GM19452 (cell line): Measurements from ENCODE around the gene SDR42E2.
"Not testable (repeated sequence)": the region's sequence is repeated elsewhere in the genome, so short reads cannot be mapped to it uniquely, and the experiment has no call there.

Source experiments
- ATAC-seq: cut with Tn5 transposase; IDR thresholded peaks from one replicate; pipeline ENCODE4 v1.9.1; 2021; ENCODE audit not compliant: unreplicated experiment

SDR42E2 gene

DNA sequence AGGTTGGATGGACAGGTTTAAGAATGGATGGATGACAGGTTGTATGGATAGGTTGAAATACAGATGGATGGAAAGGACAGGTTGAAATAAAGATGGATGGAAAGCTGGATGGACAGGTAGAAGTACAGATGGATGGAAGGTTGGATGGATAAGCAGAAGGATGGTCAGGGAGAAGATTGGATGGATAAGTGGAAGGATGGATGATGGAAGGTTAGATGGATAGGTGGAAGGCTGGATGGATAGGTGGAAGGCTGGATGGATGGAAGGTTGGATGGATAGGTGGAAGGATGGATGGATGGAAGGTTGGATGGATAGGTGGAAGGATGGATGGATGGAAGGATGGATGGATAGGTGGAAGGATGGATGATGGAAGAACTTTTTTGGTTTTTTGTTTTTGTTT, 905 bp upstream of the SDR42E2 start:
- ATAC-seq, result no peak

- ATAC-seq, result no peak
Measured at GRCh38 chr16:22162656-22163009, 327 bp downstream of the SDR42E2 start.

DNA sequence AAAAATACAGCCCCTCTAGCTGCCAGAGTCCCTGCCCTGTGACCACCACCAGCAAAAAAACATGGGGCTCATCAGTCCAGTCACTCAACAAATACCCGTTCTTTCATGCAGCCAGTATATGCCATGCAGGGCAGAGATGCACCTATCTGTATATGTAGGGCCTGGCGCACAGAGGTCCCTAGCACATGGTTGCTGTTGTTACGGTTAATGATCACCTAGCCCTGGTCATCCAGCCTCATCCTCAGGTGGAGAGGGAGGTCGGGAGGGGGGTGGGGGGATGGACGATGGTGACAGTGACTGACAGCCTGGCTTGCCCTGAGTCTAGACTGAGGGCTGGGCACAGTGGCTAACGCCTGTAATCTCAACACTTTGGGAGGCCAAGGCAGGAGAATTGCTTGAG, 1.5 kb downstream of the SDR42E2 start:
- no peak for ATAC-seq

GRCh38 chr16:22164482-22164881, 2.2 kb downstream of the SDR42E2 start:
- ATAC-seq, result no peak

GRCh38 chr16:22165508-22166285, 3.4 kb downstream of the SDR42E2 start:
- no peak for ATAC-seq

GRCh38 chr16:22171953-22172352, 9.6 kb downstream of the SDR42E2 start:
- no peak for ATAC-seq

- not testable (repeated sequence) for ATAC-seq
Measured at GRCh38 chr16:22172642-22173041, 10.3 kb downstream of the SDR42E2 start.

DNA sequence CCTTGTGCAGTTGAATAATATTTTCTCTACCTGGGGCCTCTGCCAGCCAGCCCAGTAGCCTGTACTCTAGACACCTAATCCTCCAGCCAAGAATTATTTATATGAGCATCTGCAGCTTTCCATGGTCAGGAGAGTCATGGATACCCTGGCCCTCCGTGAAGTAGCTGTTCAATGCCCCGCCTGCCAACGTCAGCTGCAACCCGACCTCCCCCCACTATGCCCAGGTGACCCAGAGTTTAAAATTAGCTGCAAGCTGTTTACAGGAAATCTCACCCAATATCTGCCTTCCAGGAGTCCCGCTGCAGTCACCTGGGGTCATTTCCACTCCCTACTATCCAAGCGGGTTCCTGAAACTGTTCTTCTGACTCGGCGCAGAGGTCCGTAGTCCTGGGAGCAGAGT, 12.3 kb downstream of the SDR42E2 start:
- ATAC-seq, result no peak

GRCh38 chr16:22177968-22178930, 15.9 kb downstream of the SDR42E2 start:
- no peak for ATAC-seq

- no peak for ATAC-seq
Measured at GRCh38 chr16:22181426-22181825, 19.1 kb downstream of the SDR42E2 start.

DNA sequence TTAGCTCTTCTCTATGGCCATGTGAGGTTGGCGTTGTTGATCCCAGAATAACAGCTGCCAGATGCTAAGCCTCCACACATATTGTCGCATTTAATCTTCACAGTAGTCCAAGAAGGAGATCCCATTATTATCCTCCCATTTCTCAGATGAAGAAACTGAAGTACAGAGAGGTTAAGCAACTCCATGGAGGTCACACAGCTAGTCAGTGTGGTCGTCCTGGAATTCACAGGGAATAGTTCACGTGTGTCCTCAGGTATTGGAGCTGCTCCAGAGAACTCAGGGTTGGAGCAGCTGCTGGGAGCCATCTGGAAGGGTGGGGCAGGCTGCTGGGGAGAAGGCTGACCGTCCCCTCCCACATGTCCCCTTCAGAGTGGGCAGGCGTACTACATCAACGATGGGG, 19.5 kb downstream of the SDR42E2 start:
- no peak for ATAC-seq

DNA sequence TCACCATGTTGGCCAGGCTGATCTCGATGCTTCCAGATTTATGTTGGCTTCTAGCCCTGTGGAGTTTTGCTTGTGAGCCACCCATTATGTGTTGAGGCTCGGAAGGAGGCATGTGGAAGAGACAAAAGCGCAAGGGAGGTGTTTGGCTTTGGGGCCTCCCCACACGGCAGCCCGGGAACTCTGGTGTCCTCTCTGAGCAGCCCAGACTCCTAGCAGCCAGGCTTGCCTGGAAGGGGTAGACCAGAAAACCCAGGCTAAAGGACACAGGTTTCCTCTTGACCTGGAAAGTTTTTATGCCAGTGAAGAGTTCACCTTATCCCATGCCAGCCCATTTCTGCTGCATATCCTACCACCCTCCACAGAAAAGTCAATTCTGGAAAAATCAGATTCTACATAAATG, 21.0 kb downstream of the SDR42E2 start:
- ATAC-seq, result no peak

DNA sequence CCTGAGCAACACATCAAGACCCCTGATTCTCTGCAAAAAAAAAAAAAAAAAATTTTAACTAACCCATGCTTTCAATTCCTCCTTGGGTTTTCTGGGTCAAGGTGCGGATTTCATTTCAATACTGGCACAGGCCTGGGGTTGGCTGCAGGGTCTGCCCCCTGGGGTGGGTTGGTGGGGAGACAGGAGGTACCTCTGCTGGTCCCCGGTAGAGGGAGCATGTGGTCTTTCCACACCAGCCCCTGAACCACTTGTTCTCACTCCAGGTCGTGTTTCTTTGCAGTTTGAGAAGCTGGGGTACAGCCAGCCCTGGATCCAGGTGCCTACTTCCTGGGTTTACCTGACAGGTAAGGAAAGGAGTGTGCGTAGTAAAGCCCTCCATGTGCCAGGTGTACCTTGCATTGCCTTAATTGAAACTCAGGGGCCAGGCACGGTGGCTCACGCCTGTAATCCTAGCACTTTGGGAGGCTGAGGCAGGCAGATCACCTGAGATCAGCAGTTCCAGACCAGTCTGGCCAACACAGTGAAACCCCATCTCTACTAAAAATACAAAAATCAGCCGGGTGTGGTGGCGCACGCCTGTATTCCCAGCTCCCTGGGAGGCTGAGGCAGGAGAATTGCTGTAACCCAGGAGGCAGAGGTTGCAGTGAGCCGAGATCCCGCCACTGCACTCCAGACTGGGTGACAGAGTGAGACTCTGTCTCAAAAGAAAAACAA, 21.8 kb downstream of the SDR42E2 start:
- no peak for ATAC-seq

- no peak for ATAC-seq
Measured at GRCh38 chr16:22184615-22184968, 22.3 kb downstream of the SDR42E2 start.

GRCh38 chr16:22186517-22186916, 24.2 kb downstream of the SDR42E2 start:
- ATAC-seq, result no peak

GRCh38 chr16:22188267-22188594, 25.9 kb downstream of the SDR42E2 start:
- no peak for ATAC-seq

- ATAC-seq, result no peak
Measured at GRCh38 chr16:22188595-22189442, 26.5 kb downstream of the SDR42E2 start.

GRCh38 chr16:22189473-22190080, 27.3 kb downstream of the SDR42E2 start:
- ATAC-seq, result no peak

GRCh38 chr16:22190081-22190775, 27.9 kb downstream of the SDR42E2 start:
- peak; percentile 57 for ATAC-seq
